SK-N-SH (cell line): ENCODE measurements around the gene LLGL2.

ENCODE experiments used
- FOXJ3 ChIP-seq: sonication (generic); formaldehyde crosslinking; IDR thresholded peaks from 2 replicates; pipeline ENCODE4 v1.5.1; 2020; ENCODE audit warnings: mild to moderate bottlenecking, missing genetic modification reagents
- GABPA ChIP-seq: IDR thresholded peaks from 2 replicates; pipeline ENCODE4 v1.4.0; 2012; ENCODE audit warnings: low read depth, mild to moderate bottlenecking
- MXI1 ChIP-seq: IDR thresholded peaks from 2 replicates; pipeline ENCODE4 v1.6.1; 2012; ENCODE audit warnings: mild to moderate bottlenecking, low read depth, low read length, improper control_type of control experiment
- RAD21 ChIP-seq: IDR thresholded peaks from 2 replicates; pipeline ENCODE4 v1.6.1; 2012; ENCODE audit warnings: mild to moderate bottlenecking, low read length
- RFX5 ChIP-seq: IDR thresholded peaks from 2 replicates; pipeline ENCODE4 v1.6.1; 2012; ENCODE audit warnings: mild to moderate bottlenecking, improper control_type of control experiment, low read length
- SMC3 ChIP-seq: IDR thresholded peaks from 2 replicates; pipeline ENCODE4 v1.6.1; 2012; ENCODE audit warnings: low read depth, low read length, improper control_type of control experiment
- TF ChIP-seq, protein P1 (sequence below): fragments of 200-600 bp; sonication (generic); IDR thresholded peaks from 2 replicates; pipeline ENCODE4 v1.6.1; 2017; ENCODE audit warnings: antibody characterized with exemption, mild to moderate bottlenecking, moderate library complexity
- TF ChIP-seq, protein P2 (sequence below): IDR thresholded peaks from 2 replicates; pipeline ENCODE4 v1.4.0; 2012; ENCODE audit warnings: low read depth
- TF ChIP-seq, protein P3 (sequence below): fragments of 150-350 bp; IDR thresholded peaks from 2 replicates; pipeline ENCODE4 v1.6.1; 2016; ENCODE audit warnings: mild to moderate bottlenecking, low read depth, low read length
- TF ChIP-seq, protein P4 (sequence below): fragments of 150-350 bp; IDR thresholded peaks from 2 replicates; pipeline ENCODE4 v1.6.1; 2017; ENCODE audit warnings: antibody characterized with exemption, low read length, low read depth, borderline replicate concordance
- TF ChIP-seq, protein P5 (sequence below): IDR thresholded peaks from 2 replicates; pipeline ENCODE4 v1.6.1; 2012; ENCODE audit warnings: mild to moderate bottlenecking, low read depth, low read length, moderate library complexity

DNA sequence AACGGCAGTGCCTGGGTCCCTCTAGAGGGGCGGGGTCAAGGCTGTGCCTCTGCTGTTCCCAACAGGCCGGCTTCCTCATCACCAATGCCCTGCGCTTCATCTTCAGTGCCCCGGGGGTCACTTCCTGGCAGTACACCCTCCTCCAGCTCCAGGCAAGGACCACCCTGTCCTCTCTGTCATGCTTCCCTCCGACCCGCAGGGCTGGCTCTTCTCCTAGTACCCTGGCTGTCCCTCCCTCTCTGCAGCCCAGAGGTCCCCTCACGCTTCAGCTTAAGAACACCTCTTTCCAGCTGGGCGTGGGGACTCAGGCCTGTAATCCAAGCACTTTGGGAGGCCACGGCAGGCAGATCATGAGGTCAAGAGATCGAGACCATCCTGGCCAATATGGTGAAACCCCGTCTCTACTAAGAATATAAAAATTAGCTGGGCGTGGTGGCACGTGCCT, 36.0 kb upstream of the LLGL2 start:
- TF ChIP-seq FOXJ3 (no peak), SMC3 (no peak), MXI1 (no peak), RAD21 (no peak), RFX5 (no peak), GABPA (no peak)
- TF ChIP-seq, protein P1, sequence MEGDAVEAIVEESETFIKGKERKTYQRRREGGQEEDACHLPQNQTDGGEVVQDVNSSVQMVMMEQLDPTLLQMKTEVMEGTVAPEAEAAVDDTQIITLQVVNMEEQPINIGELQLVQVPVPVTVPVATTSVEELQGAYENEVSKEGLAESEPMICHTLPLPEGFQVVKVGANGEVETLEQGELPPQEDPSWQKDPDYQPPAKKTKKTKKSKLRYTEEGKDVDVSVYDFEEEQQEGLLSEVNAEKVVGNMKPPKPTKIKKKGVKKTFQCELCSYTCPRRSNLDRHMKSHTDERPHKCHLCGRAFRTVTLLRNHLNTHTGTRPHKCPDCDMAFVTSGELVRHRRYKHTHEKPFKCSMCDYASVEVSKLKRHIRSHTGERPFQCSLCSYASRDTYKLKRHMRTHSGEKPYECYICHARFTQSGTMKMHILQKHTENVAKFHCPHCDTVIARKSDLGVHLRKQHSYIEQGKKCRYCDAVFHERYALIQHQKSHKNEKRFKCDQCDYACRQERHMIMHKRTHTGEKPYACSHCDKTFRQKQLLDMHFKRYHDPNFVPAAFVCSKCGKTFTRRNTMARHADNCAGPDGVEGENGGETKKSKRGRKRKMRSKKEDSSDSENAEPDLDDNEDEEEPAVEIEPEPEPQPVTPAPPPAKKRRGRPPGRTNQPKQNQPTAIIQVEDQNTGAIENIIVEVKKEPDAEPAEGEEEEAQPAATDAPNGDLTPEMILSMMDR, result no peak
- TF ChIP-seq, protein P2, sequence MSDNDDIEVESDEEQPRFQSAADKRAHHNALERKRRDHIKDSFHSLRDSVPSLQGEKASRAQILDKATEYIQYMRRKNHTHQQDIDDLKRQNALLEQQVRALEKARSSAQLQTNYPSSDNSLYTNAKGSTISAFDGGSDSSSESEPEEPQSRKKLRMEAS, result no peak
- TF ChIP-seq, protein P3, sequence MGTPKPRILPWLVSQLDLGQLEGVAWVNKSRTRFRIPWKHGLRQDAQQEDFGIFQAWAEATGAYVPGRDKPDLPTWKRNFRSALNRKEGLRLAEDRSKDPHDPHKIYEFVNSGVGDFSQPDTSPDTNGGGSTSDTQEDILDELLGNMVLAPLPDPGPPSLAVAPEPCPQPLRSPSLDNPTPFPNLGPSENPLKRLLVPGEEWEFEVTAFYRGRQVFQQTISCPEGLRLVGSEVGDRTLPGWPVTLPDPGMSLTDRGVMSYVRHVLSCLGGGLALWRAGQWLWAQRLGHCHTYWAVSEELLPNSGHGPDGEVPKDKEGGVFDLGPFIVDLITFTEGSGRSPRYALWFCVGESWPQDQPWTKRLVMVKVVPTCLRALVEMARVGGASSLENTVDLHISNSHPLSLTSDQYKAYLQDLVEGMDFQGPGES, result no peak
- TF ChIP-seq, protein P4, sequence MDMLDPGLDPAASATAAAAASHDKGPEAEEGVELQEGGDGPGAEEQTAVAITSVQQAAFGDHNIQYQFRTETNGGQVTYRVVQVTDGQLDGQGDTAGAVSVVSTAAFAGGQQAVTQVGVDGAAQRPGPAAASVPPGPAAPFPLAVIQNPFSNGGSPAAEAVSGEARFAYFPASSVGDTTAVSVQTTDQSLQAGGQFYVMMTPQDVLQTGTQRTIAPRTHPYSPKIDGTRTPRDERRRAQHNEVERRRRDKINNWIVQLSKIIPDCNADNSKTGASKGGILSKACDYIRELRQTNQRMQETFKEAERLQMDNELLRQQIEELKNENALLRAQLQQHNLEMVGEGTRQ, result no peak
- TF ChIP-seq, protein P5, sequence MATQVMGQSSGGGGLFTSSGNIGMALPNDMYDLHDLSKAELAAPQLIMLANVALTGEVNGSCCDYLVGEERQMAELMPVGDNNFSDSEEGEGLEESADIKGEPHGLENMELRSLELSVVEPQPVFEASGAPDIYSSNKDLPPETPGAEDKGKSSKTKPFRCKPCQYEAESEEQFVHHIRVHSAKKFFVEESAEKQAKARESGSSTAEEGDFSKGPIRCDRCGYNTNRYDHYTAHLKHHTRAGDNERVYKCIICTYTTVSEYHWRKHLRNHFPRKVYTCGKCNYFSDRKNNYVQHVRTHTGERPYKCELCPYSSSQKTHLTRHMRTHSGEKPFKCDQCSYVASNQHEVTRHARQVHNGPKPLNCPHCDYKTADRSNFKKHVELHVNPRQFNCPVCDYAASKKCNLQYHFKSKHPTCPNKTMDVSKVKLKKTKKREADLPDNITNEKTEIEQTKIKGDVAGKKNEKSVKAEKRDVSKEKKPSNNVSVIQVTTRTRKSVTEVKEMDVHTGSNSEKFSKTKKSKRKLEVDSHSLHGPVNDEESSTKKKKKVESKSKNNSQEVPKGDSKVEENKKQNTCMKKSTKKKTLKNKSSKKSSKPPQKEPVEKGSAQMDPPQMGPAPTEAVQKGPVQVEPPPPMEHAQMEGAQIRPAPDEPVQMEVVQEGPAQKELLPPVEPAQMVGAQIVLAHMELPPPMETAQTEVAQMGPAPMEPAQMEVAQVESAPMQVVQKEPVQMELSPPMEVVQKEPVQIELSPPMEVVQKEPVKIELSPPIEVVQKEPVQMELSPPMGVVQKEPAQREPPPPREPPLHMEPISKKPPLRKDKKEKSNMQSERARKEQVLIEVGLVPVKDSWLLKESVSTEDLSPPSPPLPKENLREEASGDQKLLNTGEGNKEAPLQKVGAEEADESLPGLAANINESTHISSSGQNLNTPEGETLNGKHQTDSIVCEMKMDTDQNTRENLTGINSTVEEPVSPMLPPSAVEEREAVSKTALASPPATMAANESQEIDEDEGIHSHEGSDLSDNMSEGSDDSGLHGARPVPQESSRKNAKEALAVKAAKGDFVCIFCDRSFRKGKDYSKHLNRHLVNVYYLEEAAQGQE, result no peak
